ENCODE data around the gene PHACTR3. TPM values are rescaled to one million over a fixed set of nuclear protein-coding genes. Genes with fewer than 3 reads are reported as not detected.

Gene PHACTR3
- total RNA-seq, 6 experiments from 2014 or later = 0.12 to 0.35 (median 0.23) TPM; not detected in 2

DNA sequence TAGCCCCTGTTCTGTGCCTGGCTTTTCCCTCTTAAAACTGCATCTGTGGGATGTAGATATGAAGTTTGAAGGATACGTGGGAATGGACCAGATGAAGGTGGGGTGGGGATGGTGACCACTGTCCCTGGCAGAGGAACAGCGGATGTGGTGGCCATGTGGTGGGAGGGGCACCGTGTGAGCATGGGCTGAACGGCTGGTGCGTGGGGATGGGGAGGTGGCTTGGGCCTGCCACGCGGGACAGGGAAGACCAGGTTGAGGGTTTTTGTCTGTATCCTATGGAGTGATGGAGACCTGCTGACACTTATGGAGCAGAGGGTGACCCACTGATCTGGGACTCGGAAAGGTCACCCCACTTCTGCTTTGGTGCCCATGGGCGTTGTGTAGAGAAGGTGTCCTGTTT lies 19.2 kb downstream of the PHACTR3 start:
- Histone ChIP-seq H3K27me3 (no peaks in the 10 kb centered on the region), H3K36me3 (no peaks in the 10 kb centered on the region), H3K4me1 (no peaks in the 10 kb centered on the region), H3K4me3 (no peak overlapping the region), H3K9me3 (no peaks in the 10 kb centered on the region), H3K27ac (no peak overlapping the region)
- 65% methylated on average over 7 of the region's 9 CpGs for WGBS (ENCODE audit: insufficient coverage, low coverage, low lambda C conversion rate, missing lambda C conversion rate)
- TF ChIP-seq, protein P1, sequence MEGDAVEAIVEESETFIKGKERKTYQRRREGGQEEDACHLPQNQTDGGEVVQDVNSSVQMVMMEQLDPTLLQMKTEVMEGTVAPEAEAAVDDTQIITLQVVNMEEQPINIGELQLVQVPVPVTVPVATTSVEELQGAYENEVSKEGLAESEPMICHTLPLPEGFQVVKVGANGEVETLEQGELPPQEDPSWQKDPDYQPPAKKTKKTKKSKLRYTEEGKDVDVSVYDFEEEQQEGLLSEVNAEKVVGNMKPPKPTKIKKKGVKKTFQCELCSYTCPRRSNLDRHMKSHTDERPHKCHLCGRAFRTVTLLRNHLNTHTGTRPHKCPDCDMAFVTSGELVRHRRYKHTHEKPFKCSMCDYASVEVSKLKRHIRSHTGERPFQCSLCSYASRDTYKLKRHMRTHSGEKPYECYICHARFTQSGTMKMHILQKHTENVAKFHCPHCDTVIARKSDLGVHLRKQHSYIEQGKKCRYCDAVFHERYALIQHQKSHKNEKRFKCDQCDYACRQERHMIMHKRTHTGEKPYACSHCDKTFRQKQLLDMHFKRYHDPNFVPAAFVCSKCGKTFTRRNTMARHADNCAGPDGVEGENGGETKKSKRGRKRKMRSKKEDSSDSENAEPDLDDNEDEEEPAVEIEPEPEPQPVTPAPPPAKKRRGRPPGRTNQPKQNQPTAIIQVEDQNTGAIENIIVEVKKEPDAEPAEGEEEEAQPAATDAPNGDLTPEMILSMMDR (IDR thresholded peaks at IDR 0.05) = no peak
- no peak for TF ChIP-seq POLR2A (IDR thresholded peaks at IDR 0.05)
- DNase-seq (no peak), ATAC-seq (no peak)
- intact Hi-C loops (cut with DNase I) = no loop called here

- intact Hi-C loops (cut with DNase I) = no loop called here
- no peaks in the 10 kb centered on the region for H3K9me3 ChIP-seq
- no peaks in the 10 kb centered on the region for H3K27me3 ChIP-seq
- H3K27ac ChIP-seq = no peak overlapping the region
- 60% methylated on average over 1 of the region's 6 CpGs for WGBS (ENCODE audit: insufficient coverage, low coverage, low lambda C conversion rate, missing lambda C conversion rate)
- no peaks in the 10 kb centered on the region for H3K4me1 ChIP-seq
- no peak for DNase-seq
- no peak for ATAC-seq
- no peaks in the 10 kb centered on the region for H3K36me3 ChIP-seq
- H3K4me3 ChIP-seq = no peak overlapping the region
- TF ChIP-seq, protein P1 (IDR thresholded peaks at IDR 0.05) = no peak
- no peak for TF ChIP-seq POLR2A (IDR thresholded peaks at IDR 0.05)
These were observed 20.1 kb downstream of the PHACTR3 start for GRCh38 chr20:59624401-59624800.

DNA sequence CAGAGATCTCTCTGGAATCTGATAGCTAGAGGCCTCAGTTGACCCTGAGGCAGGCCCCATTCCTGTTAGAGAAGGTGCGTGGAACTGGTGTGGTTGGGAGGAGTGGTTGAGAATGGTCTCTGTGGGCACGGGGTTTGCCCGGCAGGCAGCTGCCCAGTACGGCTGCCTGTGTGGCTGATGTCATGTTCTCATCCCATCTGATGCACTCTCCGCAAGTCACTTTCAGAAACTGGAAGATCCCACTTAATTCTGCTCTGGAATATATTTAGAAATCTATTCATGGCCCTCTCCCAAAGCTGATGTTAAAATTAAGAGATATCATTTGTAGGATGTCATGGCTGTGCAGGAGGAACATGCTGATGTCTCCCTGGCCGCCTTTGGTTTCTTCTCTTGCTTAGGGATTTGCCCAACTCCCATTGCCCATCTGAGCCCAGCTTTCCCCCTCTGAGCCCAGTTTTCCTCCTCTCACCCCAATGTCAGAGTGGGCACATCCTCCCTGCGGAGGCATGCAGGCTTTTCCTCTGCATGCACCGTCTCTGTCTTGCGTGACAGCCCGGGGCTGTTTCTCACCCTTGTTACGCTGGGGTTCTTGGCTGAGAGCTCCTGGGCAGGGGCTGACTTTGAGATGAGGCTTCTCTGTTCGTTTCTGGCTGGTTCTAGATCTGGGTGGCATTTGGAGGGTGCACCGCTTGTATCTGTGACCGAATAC lies 21.0 kb downstream of the PHACTR3 start:
- intact Hi-C loops (cut with DNase I) = no loop called here
- Histone ChIP-seq H3K9me3 (no peaks in the 10 kb centered on the region), H3K27me3 (no peaks in the 10 kb centered on the region), H3K27ac (no peak overlapping the region), H3K4me3 (no peak overlapping the region), H3K4me1 (no peaks in the 10 kb centered on the region), H3K36me3 (no peaks in the 10 kb centered on the region)
- DNase-seq = no peak
- TF ChIP-seq, protein P1 (IDR thresholded peaks at IDR 0.05) = no peak
- no peak for TF ChIP-seq POLR2A (IDR thresholded peaks at IDR 0.05)
- WGBS (ENCODE audit: insufficient coverage, low coverage, low lambda C conversion rate, missing lambda C conversion rate) = 68% methylated on average over 12 of the region's 14 CpGs
- no peak for ATAC-seq

DNA sequence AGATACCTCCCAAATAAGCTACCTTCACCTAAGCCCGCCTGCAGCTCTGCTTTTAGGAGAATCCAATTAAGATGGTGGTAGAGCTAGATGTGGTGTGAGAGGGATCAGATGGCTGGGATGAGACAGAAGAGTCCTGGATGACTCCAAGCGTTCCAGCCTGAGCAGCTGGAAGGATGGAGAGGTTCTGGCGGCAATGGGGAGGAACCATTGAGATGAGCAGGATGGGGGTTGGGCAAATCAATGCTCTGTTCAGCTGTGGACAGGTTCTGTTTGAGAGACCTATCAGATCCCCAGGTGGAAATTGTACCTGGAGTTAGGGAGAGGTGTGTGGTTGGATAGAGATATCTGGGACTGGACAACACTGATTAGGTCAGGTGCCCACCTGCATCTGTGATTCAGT lies 23.0 kb downstream of the PHACTR3 start:
- DNase-seq (no peak), ATAC-seq (no peak)
- Histone ChIP-seq H3K27ac (no peak overlapping the region), H3K36me3 (no peaks in the 10 kb centered on the region), H3K9me3 (no peaks in the 10 kb centered on the region), H3K27me3 (no peaks in the 10 kb centered on the region), H3K4me3 (no peak overlapping the region), H3K4me1 (no peaks in the 10 kb centered on the region)
- WGBS (ENCODE audit: insufficient coverage, low coverage, low lambda C conversion rate, missing lambda C conversion rate) = 46% methylated on average over 3 of the region's 3 CpGs
- TF ChIP-seq, protein P1 (IDR thresholded peaks at IDR 0.05) = no peak
- TF ChIP-seq POLR2A (IDR thresholded peaks at IDR 0.05) = no peak
- intact Hi-C loops (cut with DNase I) = no loop called here

Measured in right lobe of liver (tissue), 6 donors.